Muscle of back (tissue), 11 donors: ENCODE data around the gene INSM1. TPM values are rescaled to one million over a fixed set of nuclear protein-coding genes. Genes with fewer than 3 reads are reported as not detected.

Experiments used
- DNase-seq, 3 donors: peaks; one replicate each; pipeline versions ENCODE4 v3.0.0 to v3.0.0-alpha.2; 2013
- polyA plus RNA-seq, 10 donors: library from polyadenylated mRNA; unstranded; fragments of 120-200 nt; gene quantifications; one replicate each; pipeline ENCODE4 v1.2.1, GENCODE V29; 2013; ENCODE audit not compliant: insufficient read length in 10 of 10

Gene INSM1
- polyA plus RNA-seq, 10 donors: 0.10 to 0.69 (median 0.26) TPM

DNA sequence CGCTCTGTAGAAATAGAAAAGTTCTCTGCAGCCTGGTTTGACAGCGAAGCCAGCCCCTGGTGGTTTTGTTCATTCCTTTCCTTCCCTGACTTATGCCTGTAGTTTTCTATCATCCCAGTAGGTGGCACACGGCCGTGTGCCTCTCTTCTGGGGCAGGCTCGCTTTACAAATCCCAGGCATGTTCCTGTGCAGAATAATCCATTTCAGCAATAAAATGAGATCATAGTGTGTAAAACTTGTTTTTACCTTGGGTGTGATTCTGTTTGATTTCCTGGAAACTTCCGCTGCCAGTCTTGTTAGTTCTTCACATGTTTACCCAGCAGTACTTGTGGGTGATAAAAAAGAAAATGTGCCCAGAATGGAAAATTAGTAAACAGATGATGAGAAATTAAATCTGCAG is 7.4 kb upstream of the INSM1 start:
- DNase-seq: peak; percentile 37 to 78 (median 61)

DNA sequence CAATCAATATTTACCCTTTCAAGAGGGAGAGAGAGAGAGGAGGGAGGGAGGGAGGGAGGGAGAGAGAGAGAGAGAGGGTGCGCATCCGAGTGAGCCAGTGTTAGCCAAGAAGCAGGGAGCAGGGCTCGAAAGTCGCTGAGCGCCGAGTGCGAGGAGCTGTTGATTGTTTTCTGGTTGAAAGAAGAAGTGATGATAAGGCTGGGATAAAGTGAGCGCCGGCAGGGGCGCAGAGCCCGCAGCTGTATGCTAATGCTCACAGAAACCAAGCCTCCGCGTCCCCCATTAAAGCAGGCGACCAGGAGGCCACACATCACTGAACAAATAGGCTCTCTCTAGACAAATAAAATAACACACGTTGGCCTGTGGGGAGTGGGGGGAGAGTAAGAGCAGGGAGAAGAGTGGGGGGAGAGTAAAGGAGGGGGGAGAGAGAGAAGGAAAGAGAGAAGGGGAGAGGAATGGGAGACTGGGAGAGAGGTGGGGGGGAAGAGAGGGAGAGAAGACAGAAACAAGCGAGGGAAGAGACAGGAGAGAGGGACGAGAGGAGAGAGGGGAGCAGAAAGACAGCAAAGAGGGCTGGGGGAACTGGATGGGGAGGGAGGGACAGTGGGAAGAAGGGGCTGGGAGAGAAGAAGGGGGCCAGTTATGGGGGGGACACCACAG is 5.0 kb upstream of the INSM1 start:
- peak in 1 of 3 donors; percentile 18 for DNase-seq

DNA sequence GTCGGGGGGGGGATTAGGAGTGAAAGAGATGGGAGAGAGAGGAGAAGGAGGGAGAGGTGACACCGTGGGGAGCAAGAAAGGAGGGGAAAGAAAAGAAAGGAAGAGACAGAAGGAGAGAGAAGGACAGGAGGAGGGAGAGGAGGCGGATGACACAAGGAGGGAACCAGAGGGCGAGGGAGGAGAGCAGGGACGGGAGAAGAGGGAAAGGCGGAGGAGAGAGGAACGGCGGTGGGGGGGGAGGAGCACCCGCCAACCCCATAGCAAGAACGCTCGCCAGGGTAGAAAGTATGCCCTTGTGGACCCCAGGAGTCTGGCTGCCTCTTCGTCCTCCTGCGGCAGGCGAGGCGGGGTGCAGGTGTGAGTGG is 4.5 kb upstream of the INSM1 start:
- no peak for DNase-seq

DNA sequence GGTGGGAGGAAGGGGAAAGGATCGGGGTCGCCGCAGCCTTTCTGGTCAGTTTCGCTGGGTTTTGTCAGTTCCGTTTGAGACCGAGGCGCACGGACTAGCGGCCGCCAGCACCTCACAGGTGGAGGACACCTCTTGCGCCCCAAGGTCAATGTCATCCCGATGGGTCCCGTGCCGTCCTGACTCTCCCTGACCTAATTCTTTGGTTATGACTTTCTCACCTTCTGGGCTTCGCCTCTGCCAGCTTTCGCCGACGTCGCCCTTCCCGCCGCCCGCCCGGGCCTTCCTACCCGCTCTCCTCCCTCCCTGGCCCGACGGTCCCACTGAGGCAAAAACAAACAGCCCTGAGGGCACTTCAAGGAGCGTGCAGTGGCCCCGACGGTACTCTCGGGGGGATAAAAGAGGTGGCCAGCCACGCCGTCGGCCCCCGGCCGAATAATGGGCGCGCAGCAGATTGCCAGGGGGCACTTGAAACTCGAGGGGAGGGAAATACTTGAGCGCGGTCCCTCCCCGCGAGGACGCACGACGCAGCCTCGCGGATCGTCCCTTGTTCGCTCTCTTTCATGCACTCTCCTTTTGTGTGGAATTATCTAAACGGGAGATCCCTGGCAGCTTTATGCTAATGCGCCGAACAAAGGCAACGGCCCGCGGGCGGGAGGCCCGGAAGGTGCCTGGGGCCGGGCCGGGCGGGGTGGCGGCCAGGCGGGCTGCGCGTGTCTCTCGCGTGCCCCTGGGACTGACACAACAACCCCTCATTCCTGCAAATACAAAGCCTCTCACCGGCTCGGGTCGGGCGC is 3.9 kb upstream of the INSM1 start:
- DNase-seq: no peak

DNA sequence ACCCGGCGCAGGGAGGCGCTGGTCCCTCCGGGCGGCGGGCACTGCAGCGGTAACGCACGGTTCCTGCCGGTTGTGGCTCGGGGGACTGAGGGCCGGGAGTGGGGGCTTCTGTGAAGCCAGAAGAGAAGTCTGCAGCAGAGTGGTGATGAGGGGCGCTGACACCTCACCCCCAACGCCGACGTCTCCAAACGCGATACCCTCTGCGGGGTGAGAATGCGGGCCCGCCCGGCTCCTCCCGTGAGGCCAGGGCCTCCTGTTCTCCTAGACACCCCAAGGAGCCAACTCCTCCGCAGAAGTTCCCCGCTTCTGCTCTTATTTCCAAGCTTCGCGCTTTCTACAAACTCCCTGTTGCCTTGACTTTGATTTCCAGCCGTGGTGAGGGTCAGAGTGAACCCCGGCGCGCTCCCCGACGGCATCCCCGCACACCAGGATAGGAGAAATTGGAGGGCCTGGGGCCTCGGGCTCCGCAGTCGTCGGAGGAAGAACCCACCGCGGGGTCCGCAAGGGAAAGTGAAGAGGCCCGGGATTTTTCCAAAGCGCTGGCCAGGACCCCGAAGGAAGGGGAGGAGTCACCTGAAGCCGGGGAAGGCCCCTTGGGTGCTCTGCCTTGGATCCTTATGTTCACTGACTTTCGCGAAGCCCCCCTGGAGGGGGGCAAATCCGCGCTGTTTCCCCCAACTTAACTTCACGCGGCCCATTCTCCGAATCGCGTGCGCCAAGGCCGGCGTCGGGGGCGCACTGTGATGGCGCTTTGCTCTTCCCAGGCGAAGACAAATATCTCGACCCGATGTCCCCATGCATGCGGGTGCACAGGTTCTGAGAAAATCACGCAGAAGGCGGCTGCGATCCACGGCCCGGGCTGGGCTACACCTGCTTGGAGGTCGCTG is 3.1 kb upstream of the INSM1 start:
- DNase-seq: peak in 1 of 3 donors; percentile 17

DNA sequence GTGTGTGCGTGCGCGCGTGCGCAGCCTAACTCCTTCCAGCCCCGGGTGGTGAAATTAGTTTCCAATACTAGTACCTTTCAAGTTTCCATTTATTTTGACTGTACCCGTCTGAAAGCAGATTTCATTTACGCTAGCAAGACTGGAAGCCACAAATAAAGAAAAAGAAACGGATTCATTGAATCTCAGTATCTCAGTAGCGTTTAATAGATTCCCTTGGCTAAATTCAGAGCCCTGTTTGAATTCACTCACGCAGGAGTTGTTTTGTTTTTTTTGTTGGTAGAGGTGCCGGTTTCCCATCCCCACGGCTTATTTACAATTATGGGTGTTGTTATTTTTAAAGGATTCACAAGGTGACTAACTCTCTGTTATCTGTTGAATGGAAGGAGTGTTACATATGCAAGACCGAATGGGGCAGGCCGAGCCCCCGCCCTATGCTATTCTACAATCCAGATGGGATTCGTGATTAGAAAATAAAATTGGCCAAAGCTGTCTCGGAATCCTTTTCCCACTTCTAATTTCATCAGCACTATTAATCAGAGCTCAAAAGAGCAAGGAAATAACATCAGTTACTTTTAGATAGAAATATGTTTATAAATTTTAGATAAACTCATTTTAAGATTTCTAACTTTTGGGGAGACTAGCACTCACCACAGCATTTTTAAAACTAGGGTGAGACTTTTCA is 2.3 kb upstream of the INSM1 start:
- DNase-seq: peak in 1 of 3 donors; percentile 23

DNA sequence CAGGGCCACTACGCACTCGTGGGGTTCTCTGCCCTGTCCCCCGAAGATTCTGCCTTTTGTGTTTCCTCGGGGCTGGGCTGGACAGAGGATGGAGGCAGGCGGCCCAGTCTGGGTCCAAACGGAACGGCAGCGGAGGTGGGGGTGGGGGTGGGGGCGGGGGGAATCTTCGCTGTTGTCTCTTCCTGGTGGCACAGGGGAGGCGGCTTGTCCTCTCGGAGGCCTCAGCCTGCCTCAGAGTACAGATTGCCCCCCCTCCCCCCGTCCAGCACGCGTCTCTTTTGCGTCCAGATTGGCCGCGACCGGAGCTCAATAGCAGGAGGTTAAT is 1.4 kb upstream of the INSM1 start:
- DNase-seq: no peak

DNA sequence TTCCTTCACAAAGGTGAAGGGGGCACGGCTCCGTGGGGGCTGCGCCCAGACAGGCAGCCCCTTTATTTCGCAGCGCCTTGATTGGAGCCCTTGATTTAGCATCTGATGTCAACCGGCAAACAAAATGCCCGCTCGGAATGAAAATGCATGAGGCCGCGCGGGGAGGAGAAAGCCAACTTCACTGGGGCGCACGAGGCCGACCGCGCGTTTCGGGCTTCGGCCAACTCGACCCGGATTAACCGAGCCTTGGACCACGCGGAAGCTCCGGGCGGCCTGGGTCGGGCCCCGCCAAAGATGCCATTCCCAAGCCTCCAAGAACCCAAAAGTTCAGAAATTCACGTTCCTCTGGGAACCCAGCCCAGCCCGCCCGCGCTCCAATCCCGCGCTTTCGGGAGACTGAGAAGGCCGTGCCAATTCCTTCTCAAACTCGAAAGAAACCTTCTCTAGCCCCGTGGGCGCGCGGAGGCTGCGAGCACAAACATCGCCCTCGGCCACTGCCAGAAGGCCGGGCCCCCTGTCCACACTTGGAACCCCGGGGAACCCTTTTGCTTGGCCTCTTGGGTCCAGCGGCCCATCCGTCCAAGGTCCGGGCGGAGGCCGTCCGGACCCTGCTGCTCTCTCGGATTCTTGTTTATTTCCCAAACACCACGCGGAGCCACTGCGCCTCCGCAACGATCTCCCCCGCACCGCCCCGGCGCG is 879 bp upstream of the INSM1 start:
- peak in 1 of 3 donors; percentile 47 for DNase-seq

DNA sequence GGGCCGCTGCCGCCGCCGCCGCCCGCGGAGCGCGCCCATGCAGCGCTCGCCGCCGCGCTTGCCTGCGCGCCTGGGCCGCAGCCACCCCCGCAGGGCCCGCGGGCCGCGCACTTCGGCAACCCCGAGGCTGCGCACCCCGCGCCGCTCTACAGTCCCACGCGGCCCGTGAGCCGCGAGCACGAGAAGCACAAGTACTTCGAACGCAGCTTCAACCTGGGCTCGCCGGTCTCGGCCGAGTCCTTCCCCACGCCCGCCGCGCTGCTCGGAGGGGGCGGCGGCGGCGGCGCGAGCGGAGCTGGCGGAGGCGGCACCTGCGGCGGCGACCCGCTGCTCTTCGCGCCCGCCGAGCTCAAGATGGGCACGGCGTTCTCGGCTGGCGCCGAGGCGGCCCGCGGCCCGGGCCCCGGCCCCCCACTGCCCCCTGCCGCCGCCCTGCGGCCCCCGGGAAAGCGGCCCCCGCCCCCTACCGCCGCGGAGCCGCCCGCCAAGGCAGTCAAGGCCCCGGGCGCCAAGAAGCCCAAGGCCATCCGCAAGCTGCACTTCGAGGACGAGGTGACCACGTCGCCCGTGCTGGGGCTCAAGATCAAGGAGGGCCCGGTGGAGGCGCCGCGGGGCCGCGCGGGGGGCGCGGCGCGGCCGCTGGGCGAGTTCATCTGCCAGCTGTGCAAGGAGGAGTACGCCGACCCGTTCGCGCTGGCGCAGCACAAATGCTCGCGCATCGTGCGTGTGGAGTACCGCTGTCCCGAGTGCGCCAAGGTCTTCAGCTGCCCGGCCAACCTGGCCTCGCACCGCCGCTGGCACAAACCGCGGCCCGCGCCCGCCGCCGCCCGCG is 730 bp downstream of the INSM1 start:
- DNase-seq: peak in 1 of 3 donors; percentile 36

DNA sequence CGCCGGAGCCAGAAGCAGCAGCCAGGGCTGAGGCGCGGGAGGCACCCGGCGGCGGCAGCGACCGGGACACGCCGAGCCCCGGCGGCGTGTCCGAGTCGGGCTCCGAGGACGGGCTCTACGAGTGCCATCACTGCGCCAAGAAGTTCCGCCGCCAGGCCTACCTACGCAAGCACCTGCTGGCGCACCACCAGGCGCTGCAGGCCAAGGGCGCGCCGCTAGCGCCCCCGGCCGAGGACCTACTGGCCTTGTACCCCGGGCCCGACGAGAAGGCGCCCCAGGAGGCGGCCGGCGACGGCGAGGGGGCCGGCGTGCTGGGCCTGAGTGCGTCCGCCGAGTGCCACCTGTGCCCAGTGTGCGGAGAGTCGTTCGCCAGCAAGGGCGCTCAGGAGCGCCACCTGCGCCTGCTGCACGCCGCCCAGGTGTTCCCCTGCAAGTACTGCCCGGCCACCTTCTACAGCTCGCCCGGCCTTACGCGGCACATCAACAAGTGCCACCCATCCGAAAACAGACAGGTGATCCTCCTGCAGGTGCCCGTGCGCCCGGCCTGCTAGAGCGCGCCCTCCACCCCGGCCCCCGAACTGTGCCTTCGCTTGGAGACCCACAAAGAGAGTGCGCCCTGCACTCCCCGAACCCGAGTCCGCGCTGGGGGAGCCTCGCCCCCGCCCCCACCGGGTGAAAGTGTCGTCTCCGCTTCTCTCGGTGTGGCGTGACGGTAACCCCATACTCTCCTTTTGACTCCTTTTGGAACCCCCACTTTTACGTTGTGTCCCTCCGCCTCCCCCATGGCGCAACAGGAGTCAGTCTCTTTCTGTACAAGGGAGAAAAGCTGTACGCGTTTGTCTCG is 1.6 kb downstream of the INSM1 start:
- DNase-seq: peak in 1 of 3 donors; percentile 16

DNA sequence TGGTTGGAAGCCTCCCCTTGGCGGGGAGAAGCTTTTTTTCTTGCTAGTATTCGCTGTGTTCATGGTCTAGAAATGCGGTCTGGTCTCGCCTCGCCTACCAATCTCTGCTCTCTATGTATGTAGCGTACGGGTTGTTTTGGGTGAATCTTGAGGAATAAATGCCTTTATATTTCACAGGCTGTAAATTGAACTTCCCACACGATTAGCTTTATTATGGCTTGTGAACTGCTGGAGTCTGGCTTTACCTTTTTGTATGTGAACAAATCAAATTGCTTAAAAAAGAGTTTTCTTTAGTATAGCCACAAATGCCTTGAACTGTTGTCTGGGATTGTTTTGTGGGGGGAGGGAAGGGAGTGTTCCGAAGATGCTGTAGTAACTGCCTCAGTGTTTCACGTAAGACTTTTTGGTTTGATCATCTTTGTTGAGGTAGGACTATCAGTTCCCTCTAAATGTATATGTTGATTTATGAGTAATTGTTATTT is 2.2 kb downstream of the INSM1 start:
- peak in 1 of 3 donors; percentile 38 for DNase-seq

DNA sequence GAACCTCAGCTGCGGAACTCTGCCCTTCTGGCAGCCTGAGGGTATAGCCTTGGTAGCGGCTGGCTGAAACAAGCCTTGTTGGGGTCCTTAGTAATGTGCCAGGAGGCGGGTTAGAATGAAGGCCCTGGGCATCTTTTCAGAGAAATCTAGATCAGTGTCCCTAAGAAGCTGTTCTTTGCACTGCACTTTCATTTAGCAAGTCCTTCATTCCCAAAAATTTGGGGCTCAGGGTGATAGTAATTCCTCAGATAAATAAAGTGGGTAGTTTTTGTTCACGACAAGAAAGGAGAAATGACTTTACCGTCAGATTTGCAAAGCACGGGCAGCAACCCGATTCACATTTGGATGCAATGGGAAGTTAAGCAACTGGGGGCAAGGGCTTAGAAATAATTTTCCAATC is 3.2 kb downstream of the INSM1 start:
- DNase-seq: no peak

DNA sequence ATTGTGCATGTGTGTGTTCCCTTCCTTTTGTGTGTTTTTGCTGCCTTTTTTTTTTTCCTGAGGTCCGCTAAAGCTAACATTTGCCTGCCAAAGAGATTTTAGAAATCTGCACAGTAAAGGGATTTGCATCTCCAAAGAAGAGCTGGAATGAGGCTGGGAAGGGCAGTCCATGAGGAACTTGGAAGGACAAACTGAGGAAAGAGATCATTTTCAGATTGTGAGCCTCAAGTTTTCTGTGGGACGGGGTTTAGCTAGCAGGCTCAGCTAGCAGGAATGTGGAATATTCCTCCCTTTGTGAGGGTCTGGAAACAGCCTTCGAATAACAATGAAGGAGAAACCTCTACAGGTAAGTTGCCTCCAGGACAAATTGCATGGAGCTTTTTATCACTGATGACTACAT is 3.8 kb downstream of the INSM1 start:
- DNase-seq: no peak

DNA sequence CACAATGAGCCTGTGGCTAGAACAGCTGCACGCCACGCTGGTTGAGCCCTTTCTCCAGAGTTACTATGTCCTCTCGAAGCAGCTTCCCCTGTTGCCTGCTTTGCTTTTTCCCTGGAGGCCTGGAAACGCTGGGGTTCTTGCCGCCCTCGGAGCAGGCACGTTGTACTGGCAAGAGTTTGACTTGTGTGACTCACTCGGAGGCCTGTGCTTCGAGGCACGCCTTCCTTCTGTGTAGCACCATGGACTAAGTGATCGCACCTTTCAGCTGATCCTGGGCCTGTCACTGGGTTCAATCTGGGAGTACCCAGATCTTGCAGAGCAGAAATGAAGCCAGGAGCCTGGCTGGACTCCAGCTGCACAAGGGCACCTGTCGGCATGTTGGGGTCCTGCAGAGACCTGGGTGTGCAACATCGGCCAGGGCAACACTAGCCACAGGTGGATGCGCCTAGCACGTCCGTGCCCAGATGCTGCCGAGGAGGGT is 5.2 kb downstream of the INSM1 start:
- DNase-seq: peak in 1 of 3 donors; percentile 15

DNA sequence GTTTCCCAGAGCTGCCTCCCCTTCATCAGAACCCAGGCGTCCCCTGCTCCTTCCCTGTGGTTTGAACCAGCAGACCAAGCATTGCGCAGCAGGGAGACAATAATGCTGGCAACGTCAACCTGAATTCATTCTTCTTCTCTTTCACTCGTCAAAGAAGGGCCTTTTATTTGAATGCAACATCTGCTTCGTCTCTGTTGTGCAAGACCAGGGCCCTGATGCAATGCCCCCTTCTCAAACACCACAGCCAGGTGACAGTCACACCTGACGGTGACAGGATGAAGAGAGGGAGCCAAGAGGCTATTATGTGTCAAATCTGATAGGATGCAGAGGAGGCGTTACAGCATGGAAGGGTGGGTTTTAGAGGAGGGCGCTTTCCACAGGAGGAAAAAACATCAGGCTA is 8.0 kb downstream of the INSM1 start:
- no peak for DNase-seq

DNA sequence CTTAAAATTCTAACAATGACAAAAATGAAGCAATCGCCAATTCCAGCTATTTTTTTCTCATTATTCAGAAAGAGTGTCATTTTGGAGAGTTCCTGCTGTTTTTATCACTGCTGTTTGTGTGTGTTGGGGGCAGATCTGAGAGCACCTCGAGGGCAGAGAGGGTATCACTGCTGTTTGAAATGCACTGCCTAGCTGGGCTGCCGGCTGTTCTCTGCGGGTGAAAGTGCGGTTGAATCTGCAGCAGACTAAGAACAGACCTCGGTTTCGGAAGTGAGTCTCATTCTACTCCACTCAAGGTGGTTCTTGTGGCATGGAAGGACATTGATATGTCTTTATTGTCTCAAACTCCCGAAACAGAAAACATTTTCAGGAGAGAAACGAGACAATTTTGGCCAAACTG is 18.3 kb downstream of the INSM1 start:
- no peak for DNase-seq

DNA sequence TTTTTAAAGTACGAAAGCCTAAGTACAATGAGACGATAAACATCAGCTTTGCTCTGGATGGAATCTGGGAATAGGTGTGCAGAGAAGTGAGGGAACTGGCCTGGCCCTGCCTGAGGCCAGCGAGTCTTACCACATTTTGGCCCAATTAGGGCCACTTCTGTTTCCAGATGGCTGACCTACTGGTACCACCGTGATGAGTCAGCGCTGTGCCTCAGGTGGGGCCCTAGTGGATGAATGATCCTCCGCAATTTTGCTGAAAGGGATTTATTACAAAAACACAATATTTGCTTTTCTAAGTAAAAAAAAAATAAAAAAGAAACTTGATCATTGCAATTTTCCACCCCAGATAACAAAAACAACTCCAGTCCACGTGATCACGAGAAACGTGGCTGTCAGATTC is 22.5 kb downstream of the INSM1 start:
- DNase-seq: no peak

DNA sequence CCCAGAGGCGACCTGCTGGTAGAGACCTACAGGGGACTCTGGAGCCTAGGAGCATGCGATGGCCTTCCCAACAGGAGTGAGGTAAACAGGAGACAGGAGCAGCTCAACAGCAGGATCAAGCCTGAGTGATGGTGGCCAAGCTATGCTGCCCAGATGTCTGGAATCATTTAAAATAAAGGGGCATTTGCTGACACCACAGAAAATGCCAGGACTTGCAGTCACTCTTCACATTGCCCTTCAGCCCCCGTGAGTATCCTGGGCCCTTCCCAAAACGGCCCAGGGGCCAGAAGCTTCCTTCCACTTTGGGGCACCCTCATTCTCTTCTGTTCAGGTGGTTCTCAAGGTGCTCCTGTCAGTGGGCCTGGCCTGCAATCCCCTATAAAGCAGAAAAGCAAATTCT is 23.2 kb downstream of the INSM1 start:
- no peak for DNase-seq

DNA sequence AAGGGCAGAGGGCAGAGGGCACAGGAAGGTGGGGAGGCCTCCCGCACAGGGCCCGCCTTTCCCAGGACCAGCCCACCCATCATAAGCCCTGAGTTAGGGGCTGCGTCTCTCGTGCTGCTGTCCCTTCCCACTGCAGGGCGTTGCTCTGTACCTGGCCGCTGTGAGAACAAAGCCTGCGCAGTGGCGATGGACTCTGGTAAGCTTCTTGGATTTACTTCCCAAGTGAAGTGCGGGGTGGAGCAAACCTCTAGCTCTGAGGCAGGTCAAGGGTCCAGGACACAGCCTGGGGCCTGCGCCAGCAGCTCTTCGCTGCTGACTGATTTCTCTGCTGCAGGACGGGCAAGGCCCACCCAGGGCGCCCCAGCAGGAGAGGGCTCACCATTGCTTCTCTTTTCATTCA is 23.9 kb downstream of the INSM1 start:
- no peak for DNase-seq
